Hair follicular keratinocyte (primary cell): ENCODE data around the gene GYPB. TPM values are rescaled to one million over a fixed set of nuclear protein-coding genes. Genes with fewer than 3 reads are reported as not detected.

Experiments used
- total RNA-seq: library from RNA; depleted of rRNA; stranded (reverse); fragments of >200 nt; gene quantifications from 2 replicates; pipeline ENCODE4 v1.2.3, GENCODE V29; 2015

Gene GYPB
- not detected in 2 replicates for total RNA-seq

GRCh38 chr4:144019277-144019676, at the start of gene GYPB:
Gene GYPB, minus strand, starts transcription at chr4:144019380. Its CDS starts 93 bp downstream, at chr4:144019287.

Other genes with a start within 250 kb of the GYPB start
- gene GYPE, start 113.8 kb downstream of the GYPB start, total RNA-seq: not detected in 2 replicates
- not detected in 2 replicates for gene GYPA, start 121.3 kb upstream of the GYPB start, total RNA-seq